Motor neuron (in vitro differentiated cells): ENCODE measurements around the gene KRTAP22-1. TPM values are rescaled to one million over a fixed set of nuclear protein-coding genes. Genes with fewer than 3 reads are reported as not detected.

Experiments used
- ATAC-seq, 8 experiments: fragments of 200-7000 bp; cut with Tn5 transposase; replicated peaks in 6 of 8; 2 replicates each; pipeline ENCODE4 v1.8.0; 2021; ENCODE audit warnings: mild to moderate bottlenecking in 8 of 8, moderate library complexity in 8 of 8
- H3K27ac ChIP-seq, 2 donors: fragments of 250-450 bp; sonication (Bioruptor Pico); 2 replicates each; pipeline ENCODE4 v1.9.0; 2021; ENCODE audit warnings: antibody characterized with exemption in 2 of 2, mild to moderate bottlenecking in 2 of 2, moderate library complexity in 1 of 2
- H3K4me1 ChIP-seq, 2 donors: fragments of 250-450 bp; sonication (Bioruptor Pico); replicated peaks in 1 of 2; 2 replicates each; pipeline ENCODE4 v1.6.1; 2021; ENCODE audit warnings: antibody characterized with exemption in 2 of 2, mild to moderate bottlenecking in 2 of 2, moderate library complexity in 1 of 2
- H3K4me3 ChIP-seq, 5 donors: fragments of 250-450 bp; sonication (Bioruptor Pico); 2 replicates each; pipeline ENCODE4 v1.9.0; 2021; ENCODE audit warnings: antibody characterized with exemption in 5 of 5, mild to moderate bottlenecking in 5 of 5, moderate library complexity in 4 of 5
- WGBS, 10 experiments: fragments of 450-650 bp; shearing (Covaris generic); methylation state at CpG; one replicate each; pipeline ENCODE4 v1.0.0; 2022; 5-methylcytosine and 5-hydroxymethylcytosine counted together
- in situ Hi-C, 9 experiments: fragments of 400-800 bp; cut with MboI; loops; one replicate each; pipeline ENCODE4 v1.15.0; 2021; ENCODE audit warnings: low sequenced_read_pairs in 9 of 9, low pct_unique_long_range_greater_than_20kb in 2 of 9; ENCODE audit not compliant: unreplicated experiment in 9 of 9
- total RNA-seq, 8 experiments: library from RNA; unstranded; fragments of 300-600 nt; gene quantifications; 2 replicates each; pipeline versions ENCODE4 v1.2.3 to v1.2.4, GENCODE V29; 2022

KRTAP22-1 gene
- total RNA-seq, 8 experiments from 2014 or later = not detected

GRCh38 chr21:30638686-30639085, 37.8 kb downstream of the KRTAP22-1 start:
- Histone ChIP-seq H3K4me1 (no peaks in the 10 kb centered on the region), H3K27ac (no peak overlapping the region), H3K4me3 (no peak overlapping the region)
- 30 to 100% (median 87%) methylated on average over 1 to 3 of the region's 3 CpGs; no CpG with 5 or more reads in 2 of the 10 experiments for WGBS, 10 experiments
- no peak for ATAC-seq
- in situ Hi-C loops = no loop called here

- WGBS, 10 experiments = 13 to 100% (median 87%) methylated on average over 1 to 2 of the region's 2 CpGs; no CpG with 5 or more reads in 4 of the 10 experiments
- H3K4me3 ChIP-seq = no peak within 1 kb of the TSS
- no peaks in the 10 kb centered on the region for H3K4me1 ChIP-seq
- no peak for ATAC-seq
- in situ Hi-C loops = no loop called here
- H3K27ac ChIP-seq = no peak within 1 kb of the TSS
These were observed 41.7 kb downstream of the KRTAP22-1 start, which contains the start of gene KRTAP20-3 for GRCh38 chr21:30642564-30642963. Gene KRTAP20-3, plus strand, starts transcription at chr21:30642864.

DNA sequence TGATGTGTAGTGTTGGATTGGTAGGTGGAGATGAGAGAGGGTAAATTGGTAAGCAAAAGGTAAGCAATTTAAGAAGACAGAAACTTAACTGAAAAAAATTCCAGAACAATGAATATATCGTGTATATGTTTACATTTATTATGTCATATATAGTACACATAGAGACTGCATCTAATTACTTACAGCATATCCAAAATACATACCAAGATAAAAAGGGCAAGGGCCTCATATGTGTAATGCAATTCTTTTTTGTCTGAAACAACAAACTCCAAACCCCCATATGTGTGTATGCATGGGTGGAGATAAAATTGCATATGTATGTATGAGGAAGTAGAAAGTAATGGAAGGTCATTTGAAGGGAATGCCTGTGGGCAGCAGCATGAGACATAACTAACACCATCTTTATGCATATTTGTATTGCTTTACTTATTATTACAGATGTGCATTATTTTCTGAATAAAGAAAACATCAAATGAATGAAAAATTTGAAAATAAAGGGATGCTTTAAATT, 46.1 kb downstream of the KRTAP22-1 start:
- in situ Hi-C loops = no loop called here
- no peak overlapping the region for H3K27ac ChIP-seq
- no peak overlapping the region for H3K4me3 ChIP-seq
- peak in 3 of 8 experiments; percentile 44 to 93 (median 80) for ATAC-seq
- 0 to 100% (median 21%) methylated on average over 1 of the region's 1 CpG; no CpG with 5 or more reads in 3 of the 10 experiments for WGBS, 10 experiments
- H3K4me1 ChIP-seq = no peaks in the 10 kb centered on the region

Other genes starting within 250 kb of the KRTAP22-1 start
- under 1 TPM in 1 of 8 experiments, not detected in 7; 0.29 TPM for gene KRTAP13-2, start 228.8 kb upstream of the KRTAP22-1 start, total RNA-seq
- gene KRTAP13-1, start 205.1 kb upstream of the KRTAP22-1 start, total RNA-seq = not detected
- not detected for gene KRTAP13-3, start 175.2 kb upstream of the KRTAP22-1 start, total RNA-seq
- under 1 TPM in 4 of 8 experiments, not detected in 4; 0.36 to 0.87 (median 0.62) TPM for gene KRTAP13-4, start 170.9 kb upstream of the KRTAP22-1 start, total RNA-seq
- gene KRTAP15-1, start 160.8 kb upstream of the KRTAP22-1 start, total RNA-seq = under 1 TPM in 1 of 8 experiments, not detected in 7; 0.71 TPM
- gene KRTAP19-1, start 120.7 kb upstream of the KRTAP22-1 start, total RNA-seq = under 1 TPM in 1 of 8 experiments, not detected in 7; 0.76 TPM
- not detected for gene KRTAP19-2, start 113.7 kb upstream of the KRTAP22-1 start, total RNA-seq
- not detected for gene KRTAP19-3, start 109.1 kb upstream of the KRTAP22-1 start, total RNA-seq
- not detected for gene KRTAP19-4, start 103.9 kb upstream of the KRTAP22-1 start, total RNA-seq
- not detected for gene KRTAP19-5, start 98.9 kb upstream of the KRTAP22-1 start, total RNA-seq
- gene KRTAP19-6, start 59.2 kb upstream of the KRTAP22-1 start, total RNA-seq = not detected
- not detected for gene KRTAP19-7, start 39.8 kb upstream of the KRTAP22-1 start, total RNA-seq
- not detected for gene KRTAP22-2, start 10.7 kb upstream of the KRTAP22-1 start, total RNA-seq
- not detected for gene KRTAP6-3, start 8.6 kb upstream of the KRTAP22-1 start, total RNA-seq
- gene KRTAP6-2, start 2.2 kb upstream of the KRTAP22-1 start, total RNA-seq = not detected
- not detected for gene KRTAP6-1, start 12.8 kb downstream of the KRTAP22-1 start, total RNA-seq
- gene KRTAP20-1, start 15.3 kb downstream of the KRTAP22-1 start, total RNA-seq = not detected
- gene KRTAP20-4, start 19.5 kb downstream of the KRTAP22-1 start, total RNA-seq = not detected
- gene KRTAP20-2, start 34.1 kb downstream of the KRTAP22-1 start, total RNA-seq = not detected
- gene KRTAP20-3, start 41.8 kb downstream of the KRTAP22-1 start, total RNA-seq = not detected
- gene KRTAP21-3, start 117.7 kb downstream of the KRTAP22-1 start, total RNA-seq = not detected
- not detected for gene KRTAP21-2, start 146.2 kb downstream of the KRTAP22-1 start, total RNA-seq
- not detected for gene KRTAP21-1, start 154.3 kb downstream of the KRTAP22-1 start, total RNA-seq
- under 1 TPM in 1 of 8 experiments, not detected in 7; 0.71 TPM for gene KRTAP8-1, start 212.2 kb downstream of the KRTAP22-1 start, total RNA-seq
- gene KRTAP7-1, start 228.7 kb downstream of the KRTAP22-1 start, total RNA-seq = under 1 TPM in 2 of 8 experiments, not detected in 6; 0.47 to 0.71 TPM